Progenitor cell of endocrine pancreas (in vitro differentiated cells): ENCODE measurements around the gene KDM2A. TPM values are rescaled to one million over a fixed set of nuclear protein-coding genes. Genes with fewer than 3 reads are reported as not detected.

Experiments used
- DNase-seq: peaks from one replicate; pipeline ENCODE4 v3.0.0; 2021; ENCODE audit warnings: low spot score; ENCODE audit not compliant: unreplicated experiment
- H3K27ac Mint-ChIP-seq: 2 replicates; pipeline ENCODE4 v1.8.0; 2021; ENCODE audit warnings: mild to moderate bottlenecking, moderate library complexity, mixed read lengths
- H3K27me3 Mint-ChIP-seq: 2 replicates; pipeline ENCODE4 v1.8.0; 2021; ENCODE audit warnings: mixed read lengths
- H3K36me3 Mint-ChIP-seq: 2 replicates; pipeline ENCODE4 v1.8.0; 2022; ENCODE audit warnings: mixed read lengths; ENCODE audit not compliant: insufficient read depth
- H3K4me1 Mint-ChIP-seq: 2 replicates; pipeline ENCODE4 v1.8.0; 2021; ENCODE audit warnings: low read depth, mixed read lengths
- H3K4me3 Mint-ChIP-seq: 2 replicates; pipeline ENCODE4 v1.8.0; 2021; ENCODE audit warnings: low read depth, mild to moderate bottlenecking, moderate library complexity, mixed read lengths
- H3K9me3 Mint-ChIP-seq: 2 replicates; pipeline ENCODE4 v1.8.0; 2021; ENCODE audit warnings: low read depth, mixed read lengths
- total RNA-seq: library from RNA; stranded (reverse); gene quantifications from 2 replicates; pipeline ENCODE4 v1.2.1, GENCODE V29; 2021
- TF ChIP-seq, protein P1 (sequence below): fragments of 200-600 bp; sonication (generic); IDR thresholded peaks from one replicate; pipeline ENCODE4 v1.5.0; 2021; ENCODE audit warnings: antibody characterized with exemption, mild to moderate bottlenecking; ENCODE audit not compliant: unreplicated experiment

KDM2A gene
- total RNA-seq, 1 donor from 2014 or later, result 108 TPM

DNA sequence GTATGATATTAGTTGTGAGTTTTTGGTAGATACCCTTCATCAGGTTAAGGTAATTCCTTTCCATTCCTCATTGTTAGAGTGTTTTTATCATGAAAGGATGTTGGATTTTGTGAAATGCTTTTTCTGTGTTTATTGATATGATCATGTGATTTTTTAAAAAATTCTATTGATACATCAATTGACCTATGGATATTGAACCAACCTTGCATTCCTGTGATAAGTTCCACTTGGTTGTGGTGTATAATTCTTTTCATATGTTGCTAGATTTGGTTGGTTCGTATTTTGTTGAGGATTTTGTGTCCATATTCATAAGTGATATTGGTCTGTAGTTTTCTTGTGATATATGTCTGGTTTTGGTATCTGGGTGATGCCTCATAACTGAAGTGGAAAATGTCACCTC, 176.8 kb downstream of the KDM2A start:
- Mint-ChIP-seq H3K27ac (no peak overlapping the region), H3K4me3 (no peak overlapping the region), H3K9me3 (peaks cover 11% of the 10 kb centered on the region), H3K4me1 (no peaks in the 10 kb centered on the region), H3K27me3 (no peaks in the 10 kb centered on the region), H3K36me3 (peaks cover 39% of the 10 kb centered on the region)
- TF ChIP-seq, protein P1, sequence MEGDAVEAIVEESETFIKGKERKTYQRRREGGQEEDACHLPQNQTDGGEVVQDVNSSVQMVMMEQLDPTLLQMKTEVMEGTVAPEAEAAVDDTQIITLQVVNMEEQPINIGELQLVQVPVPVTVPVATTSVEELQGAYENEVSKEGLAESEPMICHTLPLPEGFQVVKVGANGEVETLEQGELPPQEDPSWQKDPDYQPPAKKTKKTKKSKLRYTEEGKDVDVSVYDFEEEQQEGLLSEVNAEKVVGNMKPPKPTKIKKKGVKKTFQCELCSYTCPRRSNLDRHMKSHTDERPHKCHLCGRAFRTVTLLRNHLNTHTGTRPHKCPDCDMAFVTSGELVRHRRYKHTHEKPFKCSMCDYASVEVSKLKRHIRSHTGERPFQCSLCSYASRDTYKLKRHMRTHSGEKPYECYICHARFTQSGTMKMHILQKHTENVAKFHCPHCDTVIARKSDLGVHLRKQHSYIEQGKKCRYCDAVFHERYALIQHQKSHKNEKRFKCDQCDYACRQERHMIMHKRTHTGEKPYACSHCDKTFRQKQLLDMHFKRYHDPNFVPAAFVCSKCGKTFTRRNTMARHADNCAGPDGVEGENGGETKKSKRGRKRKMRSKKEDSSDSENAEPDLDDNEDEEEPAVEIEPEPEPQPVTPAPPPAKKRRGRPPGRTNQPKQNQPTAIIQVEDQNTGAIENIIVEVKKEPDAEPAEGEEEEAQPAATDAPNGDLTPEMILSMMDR, result no peak
- no peak for DNase-seq

DNA sequence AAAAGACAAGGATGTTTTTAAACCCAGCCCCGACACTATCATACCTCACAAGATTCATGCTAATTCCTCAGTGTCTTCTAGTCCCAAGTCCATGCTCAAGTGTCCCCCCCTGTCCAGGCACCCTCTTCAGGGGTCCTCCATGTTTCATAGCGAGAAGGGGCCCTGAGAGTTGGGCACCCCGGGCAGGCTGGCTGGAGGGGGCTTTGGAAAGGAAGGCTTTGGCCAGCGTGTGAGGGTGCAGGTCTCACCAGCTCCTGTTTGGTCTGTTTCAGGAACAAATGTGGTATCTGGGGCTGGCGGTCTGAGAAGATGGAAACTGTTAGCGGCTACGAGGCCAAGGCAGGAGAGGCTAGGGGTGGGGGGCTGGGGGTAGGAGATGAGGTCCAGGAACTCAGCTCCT, 179.7 kb downstream of the KDM2A start:
- DNase-seq, result no peak
- no peak overlapping the region for H3K4me3 Mint-ChIP-seq
- H3K9me3 Mint-ChIP-seq, result peaks cover 11% of the 10 kb centered on the region
- TF ChIP-seq, protein P1, result no peak
- H3K27me3 Mint-ChIP-seq, result no peaks in the 10 kb centered on the region
- peaks cover 8% of the 10 kb centered on the region for H3K4me1 Mint-ChIP-seq
- peaks cover 29% of the 10 kb centered on the region for H3K36me3 Mint-ChIP-seq
- H3K27ac Mint-ChIP-seq, result no peak overlapping the region

DNA sequence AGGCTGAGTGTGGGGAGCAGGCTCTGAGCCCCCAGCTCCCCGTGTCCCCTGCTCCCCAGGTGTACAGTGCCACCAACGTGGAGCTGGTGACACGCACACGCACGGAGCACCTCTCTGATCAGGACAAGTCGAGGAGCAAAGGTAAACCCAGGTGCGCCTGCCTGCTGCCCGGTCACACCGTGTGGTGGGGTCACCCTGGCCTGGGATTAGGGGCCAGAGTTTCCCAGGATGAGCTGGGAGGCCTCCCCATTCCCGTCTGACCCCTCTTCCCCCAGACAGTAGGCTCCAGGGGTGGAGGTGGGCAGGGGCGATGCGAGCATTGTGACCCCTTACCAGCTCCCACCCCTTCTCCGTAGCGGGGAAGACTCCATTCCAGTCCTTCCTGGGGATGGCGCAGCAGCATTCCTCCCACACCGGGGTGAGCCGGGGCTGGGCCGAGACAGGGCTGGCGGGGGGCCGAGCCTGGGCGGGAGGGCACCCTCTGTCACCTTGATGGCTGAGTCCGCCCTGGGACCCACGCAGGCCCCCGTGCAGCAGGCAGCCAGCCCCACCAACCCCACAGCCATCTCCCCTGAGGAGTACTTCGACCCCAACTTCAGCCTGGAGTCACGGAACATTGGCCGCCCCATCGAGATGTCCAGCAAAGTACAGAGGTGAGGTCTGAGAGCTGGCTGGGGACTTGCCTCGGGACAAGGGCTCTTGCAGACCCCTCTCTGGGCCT, 180.6 kb downstream of the KDM2A start:
- H3K36me3 Mint-ChIP-seq, result peaks cover 26% of the 10 kb centered on the region
- no peak overlapping the region for H3K27ac Mint-ChIP-seq
- H3K27me3 Mint-ChIP-seq, result no peaks in the 10 kb centered on the region
- H3K4me3 Mint-ChIP-seq, result no peak overlapping the region
- peaks cover 11% of the 10 kb centered on the region for H3K9me3 Mint-ChIP-seq
- peaks cover 10% of the 10 kb centered on the region for H3K4me1 Mint-ChIP-seq
- DNase-seq, result no peak
- TF ChIP-seq, protein P1, result no peak

DNA sequence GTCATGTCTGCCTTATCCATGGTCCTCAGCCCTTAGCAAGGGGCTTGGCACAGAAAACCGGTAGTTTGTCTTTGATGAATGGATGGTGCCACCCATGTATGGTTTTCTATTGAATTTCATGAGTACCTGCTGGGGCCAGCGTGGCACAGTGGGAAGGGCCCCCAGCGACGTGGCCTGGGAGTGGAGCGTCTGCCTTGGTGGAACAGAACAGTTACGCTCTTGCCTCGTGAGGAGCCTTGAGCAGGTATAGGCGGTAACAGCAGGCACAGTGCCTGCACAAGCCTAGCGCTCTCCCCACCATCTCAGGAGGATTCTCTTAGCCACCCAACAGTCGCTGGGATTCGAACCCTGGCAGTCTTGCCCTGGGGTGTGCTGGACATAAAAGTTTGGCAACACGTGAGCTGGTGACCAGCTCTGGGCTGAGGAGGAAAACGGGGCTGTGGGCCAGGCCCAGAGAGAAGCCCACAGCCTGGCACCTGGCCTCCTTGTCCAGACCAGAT, 181.2 kb downstream of the KDM2A start:
- Mint-ChIP-seq H3K4me1 (peaks cover 10% of the 10 kb centered on the region), H3K27ac (no peak overlapping the region), H3K36me3 (peaks cover 20% of the 10 kb centered on the region), H3K27me3 (no peaks in the 10 kb centered on the region), H3K9me3 (peaks cover 11% of the 10 kb centered on the region), H3K4me3 (no peak overlapping the region)
- DNase-seq, result no peak
- TF ChIP-seq, protein P1, result no peak

DNA sequence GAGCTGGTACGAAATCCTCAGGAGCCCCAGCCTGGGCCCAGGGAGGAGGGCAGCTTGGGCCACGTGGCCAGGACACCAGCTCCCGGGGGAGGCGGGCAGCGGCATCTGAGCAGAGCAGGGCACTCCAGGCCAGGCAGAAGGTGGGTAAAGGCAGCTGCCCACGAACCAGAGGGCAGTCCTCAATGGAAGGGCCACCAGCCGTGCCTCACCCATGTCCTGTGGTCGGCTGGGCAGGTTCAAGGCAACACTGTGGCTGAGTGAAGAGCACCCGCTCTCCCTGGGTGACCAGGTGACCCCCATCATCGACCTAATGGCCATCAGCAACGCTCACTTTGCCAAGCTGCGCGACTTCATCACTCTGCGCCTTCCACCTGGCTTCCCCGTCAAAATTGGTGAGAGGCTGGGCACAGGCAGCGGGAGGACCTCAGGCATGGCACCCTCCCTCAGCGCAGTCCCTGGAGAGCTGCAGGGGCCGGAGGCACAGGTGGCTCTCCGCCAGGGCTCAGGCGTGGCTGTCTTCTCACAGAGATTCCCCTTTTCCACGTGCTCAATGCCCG, 181.8 kb downstream of the KDM2A start:
- DNase-seq, result no peak
- Mint-ChIP-seq H3K36me3 (peaks cover 17% of the 10 kb centered on the region), H3K27ac (no peak overlapping the region)

More for the DNA sequence above, 181.8 kb downstream of the KDM2A start:
- peaks cover 11% of the 10 kb centered on the region for H3K9me3 Mint-ChIP-seq
- TF ChIP-seq, protein P1, result no peak
- H3K27me3 Mint-ChIP-seq, result no peaks in the 10 kb centered on the region
- H3K4me1 Mint-ChIP-seq, result peaks cover 10% of the 10 kb centered on the region
- no peak overlapping the region for H3K4me3 Mint-ChIP-seq
